ENCODE results near the gene TRMT61A. TPM values are rescaled to one million over a fixed set of nuclear protein-coding genes. Genes with fewer than 3 reads are reported as not detected.

TRMT61A gene
- total and polyA plus RNA-seq, 2 of the 13 experiments (the other 11 are each of a cell fraction or from before 2014, with no cell fraction given): 6.5 to 13.6 TPM

GRCh38 chr14:103549361-103550311, 20.6 kb downstream of the TRMT61A start (continued):
- TF ChIP-seq TEAD3 (CRISPR knock-in tag; optimal IDR thresholded peaks at IDR 0.05; ENCODE audit: borderline replicate concordance): peak; percentile 27
- TF ChIP-seq TGIF2 (CRISPR knock-in tag; IDR thresholded peaks at IDR 0.05): no peak
- no peak for TF ChIP-seq ATRX (CRISPR knock-in tag; IDR thresholded peaks at IDR 0.05; ENCODE audit: borderline replicate concordance)
- no peak for TF ChIP-seq CBX1 (IDR thresholded peaks at IDR 0.05; ENCODE audit: low read depth)
- TF ChIP-seq THRA (CRISPR knock-in tag; IDR thresholded peaks at IDR 0.05; ENCODE audit: borderline replicate concordance): peak; percentile 70; the same call in 1 of the 2 replicates
- no peak for TF ChIP-seq ZNF335 (CRISPR knock-in tag; IDR thresholded peaks at IDR 0.05)
- TF ChIP-seq STAG1 (CRISPR knock-in tag; IDR thresholded peaks at IDR 0.05): peak; percentile 44
- peak; percentile 39; the same call in 1 of the 2 replicates for TF ChIP-seq ETV5 (CRISPR knock-in tag; IDR thresholded peaks at IDR 0.05; ENCODE audit: borderline replicate concordance)
- TF ChIP-seq ZNF383 (CRISPR knock-in tag; IDR thresholded peaks at IDR 0.05; ENCODE audit: borderline replicate concordance): no peak
- peak; percentile 81; the same call in 1 of the 2 replicates for TF ChIP-seq ZFP91 (CRISPR knock-in tag; IDR thresholded peaks at IDR 0.05; ENCODE audit: borderline replicate concordance)
- no peak; the same call in 1 of the 2 replicates for TF ChIP-seq BORCS8-MEF2B (CRISPR knock-in tag; IDR thresholded peaks at IDR 0.05)
- no peak for TF ChIP-seq ARID3A (IDR thresholded peaks at IDR 0.05; ENCODE audit: low read depth, low read length)
- no peak for TF ChIP-seq MBD4 (IDR thresholded peaks at IDR 0.05; ENCODE audit: borderline replicate concordance, low read length)
- TF ChIP-seq ZNF510 (CRISPR knock-in tag; IDR thresholded peaks at IDR 0.05; ENCODE audit: low read depth): 0 out of 2 replicates have a peak, but pooled peaks have one; percentile 34
- no peak for TF ChIP-seq ZBTB38 (CRISPR knock-in tag; IDR thresholded peaks at IDR 0.05)
- TF ChIP-seq SIN3A (IDR thresholded peaks at IDR 0.05; ENCODE audit: borderline replicate concordance, low read depth, low read length): no peak
- no peak for TF ChIP-seq MNT (IDR thresholded peaks at IDR 0.05)
- peak; percentile 50; the same call in 1 of the 2 replicates for TF ChIP-seq ZNF501 (CRISPR knock-in tag; IDR thresholded peaks at IDR 0.05)
- TF ChIP-seq NR2F1 (CRISPR knock-in tag; IDR thresholded peaks at IDR 0.05): no peak
- no peak for TF ChIP-seq MXD1 (CRISPR knock-in tag; IDR thresholded peaks at IDR 0.05)
- no peak for TF ChIP-seq ZNF775 (CRISPR knock-in tag; IDR thresholded peaks at IDR 0.05; ENCODE audit: borderline replicate concordance)
- TF ChIP-seq ZNF10 (CRISPR knock-in tag; IDR thresholded peaks at IDR 0.05; ENCODE audit: borderline replicate concordance, low read depth): no peak
